CD1c-positive myeloid dendritic cell (primary cell): Measurements from ENCODE around the gene GAS1.

Experiments used
- DNase-seq: peaks from one replicate; pipeline ENCODE4 v3.0.0-alpha.2; 2016; ENCODE audit errors: extremely low spot score

The GAS1 gene

DNA sequence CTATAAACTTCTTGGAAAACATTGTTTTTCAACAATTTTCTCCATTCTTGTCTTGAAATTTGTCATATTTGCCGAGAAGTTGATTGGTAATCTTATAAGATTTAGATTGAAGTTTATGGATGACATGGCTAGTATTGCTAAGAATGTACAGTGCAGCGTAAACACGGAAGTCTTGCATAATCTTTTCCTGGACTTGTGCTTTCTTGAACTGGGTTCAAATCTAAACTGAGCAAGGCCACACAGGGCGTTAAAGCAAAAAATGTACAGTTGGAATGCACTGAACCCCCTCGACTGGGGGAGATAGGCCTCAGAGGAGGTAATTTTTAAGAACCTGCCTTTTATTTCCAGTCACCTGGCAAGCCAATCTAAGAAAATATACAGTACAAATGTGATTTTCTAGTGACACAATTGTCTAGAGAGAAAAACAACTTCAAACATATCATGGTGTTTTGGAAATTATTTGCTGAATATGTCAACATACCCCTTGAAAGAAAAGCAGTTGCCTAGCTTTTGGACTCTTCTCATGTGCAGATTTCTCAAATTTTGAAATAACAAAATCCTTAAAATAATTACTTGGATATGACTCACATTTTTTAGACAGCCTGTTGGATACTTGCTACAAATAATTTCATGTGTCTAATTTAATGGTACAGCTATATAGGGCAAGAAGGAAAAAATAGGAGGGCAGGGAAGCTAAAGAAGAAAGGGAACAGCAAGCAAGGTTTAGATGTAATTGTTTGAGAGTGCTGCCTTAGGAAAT, 18.5 kb upstream of the GAS1 start:
- no peak for DNase-seq

DNA sequence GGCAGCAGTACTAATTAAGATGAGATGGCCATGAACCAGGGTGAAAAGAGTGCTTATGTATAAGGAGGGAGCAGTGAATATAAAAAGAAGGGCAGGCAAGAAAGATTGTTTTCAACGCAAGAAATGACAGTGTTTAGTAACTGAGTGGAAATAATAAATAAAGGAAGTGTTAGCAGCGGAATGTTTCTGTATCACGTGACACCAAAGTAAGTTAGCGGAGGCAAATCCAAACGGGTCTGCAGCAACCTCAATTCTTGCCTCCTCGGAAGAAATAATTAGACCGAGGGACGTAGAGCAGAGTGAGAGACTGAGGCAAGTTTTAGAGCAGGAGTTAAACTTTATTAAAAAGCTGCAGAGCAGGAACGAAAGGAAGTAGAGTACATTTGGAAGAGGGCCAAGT, 15.4 kb upstream of the GAS1 start:
- no peak for DNase-seq

DNA sequence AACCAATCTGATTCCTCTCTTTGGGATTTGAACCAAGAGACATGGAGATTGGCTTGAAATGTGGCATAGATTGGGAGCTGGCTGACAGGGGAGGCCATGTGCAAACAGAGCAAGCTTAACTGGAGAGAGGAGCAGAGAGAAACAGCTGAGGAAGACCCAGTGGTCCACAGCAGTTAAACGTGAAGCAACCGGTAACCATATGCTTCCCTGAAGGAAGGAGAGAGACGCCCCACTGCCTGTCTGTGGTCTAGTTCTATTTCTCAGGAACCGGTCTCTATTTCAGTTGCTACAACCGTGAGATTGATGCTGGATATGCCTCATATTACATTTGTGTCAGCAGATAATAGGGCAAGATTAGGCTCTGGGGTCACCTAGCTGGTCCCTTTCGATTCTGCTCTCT, 13.6 kb upstream of the GAS1 start:
- no peak for DNase-seq

DNA sequence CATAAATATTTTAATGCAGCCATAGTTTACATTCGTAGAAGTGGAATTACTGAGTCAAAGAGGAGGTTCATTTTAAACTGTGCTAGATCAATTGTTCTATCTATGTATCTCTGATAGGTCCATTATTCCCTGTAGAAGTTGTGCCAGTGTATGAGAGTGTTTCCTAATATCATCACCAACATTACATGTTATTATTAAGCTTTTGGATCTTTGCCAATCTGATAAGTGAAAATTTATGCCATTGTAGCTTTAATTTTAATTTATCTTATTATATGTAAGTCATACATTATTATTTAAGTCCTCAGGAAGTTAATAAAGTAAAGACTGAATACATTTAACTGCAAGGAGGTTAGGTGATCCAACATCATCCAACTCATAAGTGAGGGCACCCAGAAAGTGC, 10.9 kb upstream of the GAS1 start:
- no peak for DNase-seq

DNA sequence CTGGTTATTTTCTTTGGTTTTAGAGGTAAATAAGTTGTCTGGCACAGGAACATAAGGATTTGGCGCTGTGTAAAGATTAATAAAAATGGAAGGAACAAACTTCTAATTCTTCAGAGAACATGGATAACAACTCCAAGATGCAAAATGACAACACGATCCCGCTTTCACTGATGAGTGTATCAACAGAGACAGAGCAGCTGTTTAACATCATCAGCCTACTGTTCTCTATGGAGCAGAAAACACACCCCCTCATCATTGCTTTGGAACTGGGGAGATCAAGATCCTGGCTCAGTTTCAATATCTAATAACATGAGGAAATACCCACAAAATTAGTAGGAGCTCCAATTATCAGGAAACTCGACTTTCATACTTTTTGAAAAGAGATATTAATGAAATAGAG, 8.3 kb upstream of the GAS1 start:
- no peak for DNase-seq

DNA sequence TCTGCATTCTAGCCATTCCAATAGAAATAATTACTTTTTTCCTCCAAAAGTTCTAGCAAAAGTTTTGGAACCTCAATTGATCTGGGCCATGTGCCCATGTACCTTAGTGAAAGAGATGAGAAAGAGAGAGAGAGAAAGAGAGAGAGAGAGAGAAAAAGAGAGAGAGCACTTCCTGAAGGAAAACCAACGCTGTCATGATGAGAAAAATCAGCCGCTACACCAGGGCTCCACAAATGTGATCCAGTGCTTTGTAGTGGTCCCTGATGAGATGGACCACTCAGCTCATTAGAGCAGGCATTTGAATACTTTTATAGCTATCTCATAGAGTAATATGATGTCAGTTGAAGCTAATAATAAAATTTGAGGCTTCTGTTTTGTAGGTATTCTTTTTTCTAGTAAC, 7.7 kb upstream of the GAS1 start:
- DNase-seq: no peak

DNA sequence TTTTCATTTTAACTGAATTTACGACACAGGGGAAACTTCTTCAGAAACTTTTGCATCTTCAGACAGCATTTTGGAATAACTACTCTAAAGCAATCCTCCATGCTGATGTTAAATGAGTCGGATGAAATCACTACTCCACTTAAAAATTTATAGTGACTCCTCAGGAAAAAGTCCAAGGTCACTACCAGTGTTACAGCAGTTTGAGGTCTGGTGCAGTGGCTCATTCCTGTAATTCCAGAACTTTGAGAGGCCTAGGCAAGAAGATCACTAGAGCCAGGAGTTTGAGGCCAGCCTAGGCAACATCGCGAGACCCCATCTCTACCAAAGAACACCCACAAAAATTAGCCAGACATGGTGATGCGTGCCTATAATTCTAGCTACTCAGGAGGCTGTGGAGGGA, 5.9 kb upstream of the GAS1 start:
- DNase-seq: no peak

DNA sequence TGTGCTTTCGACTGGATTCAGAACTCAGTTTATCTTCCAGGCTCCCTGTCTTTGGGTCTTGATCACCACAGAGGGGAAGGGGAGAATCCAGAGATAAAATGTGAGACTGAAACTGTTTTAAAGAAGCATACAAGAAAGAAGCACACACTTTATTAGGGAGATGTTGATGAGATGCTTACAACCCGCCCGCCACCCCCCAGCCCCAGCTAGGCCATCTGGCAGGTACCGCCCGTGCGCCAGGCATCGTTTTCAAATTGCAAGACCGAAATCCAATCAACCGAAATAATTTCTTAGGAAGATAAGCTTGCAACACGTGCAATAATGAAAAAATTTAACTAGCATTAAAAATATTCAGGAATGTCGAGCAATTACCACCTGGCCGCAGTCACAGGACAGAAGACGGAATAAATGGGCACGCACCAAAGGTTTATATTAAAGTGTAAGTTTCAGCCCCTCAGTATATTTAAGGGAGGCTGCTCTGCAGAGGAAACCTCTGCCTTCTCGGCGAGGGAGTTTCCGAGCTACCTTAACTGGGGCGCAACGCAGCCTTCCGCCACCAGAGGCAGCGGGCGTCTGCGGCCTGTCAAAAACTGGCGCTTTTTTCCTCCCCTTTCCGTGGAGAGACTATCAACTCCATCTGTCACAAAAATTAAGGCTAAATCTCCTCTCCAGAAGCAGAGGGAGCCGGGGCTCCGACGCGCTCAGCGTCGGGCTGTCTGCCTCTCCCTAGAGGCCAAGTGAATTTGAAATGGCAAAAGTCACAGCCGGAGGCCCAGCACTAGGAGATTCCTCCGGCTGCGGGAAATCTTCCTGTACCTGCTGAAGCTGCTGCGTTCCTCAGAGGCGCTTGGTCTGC, 996 bp upstream of the GAS1 start:
- DNase-seq: peak; percentile 77

DNA sequence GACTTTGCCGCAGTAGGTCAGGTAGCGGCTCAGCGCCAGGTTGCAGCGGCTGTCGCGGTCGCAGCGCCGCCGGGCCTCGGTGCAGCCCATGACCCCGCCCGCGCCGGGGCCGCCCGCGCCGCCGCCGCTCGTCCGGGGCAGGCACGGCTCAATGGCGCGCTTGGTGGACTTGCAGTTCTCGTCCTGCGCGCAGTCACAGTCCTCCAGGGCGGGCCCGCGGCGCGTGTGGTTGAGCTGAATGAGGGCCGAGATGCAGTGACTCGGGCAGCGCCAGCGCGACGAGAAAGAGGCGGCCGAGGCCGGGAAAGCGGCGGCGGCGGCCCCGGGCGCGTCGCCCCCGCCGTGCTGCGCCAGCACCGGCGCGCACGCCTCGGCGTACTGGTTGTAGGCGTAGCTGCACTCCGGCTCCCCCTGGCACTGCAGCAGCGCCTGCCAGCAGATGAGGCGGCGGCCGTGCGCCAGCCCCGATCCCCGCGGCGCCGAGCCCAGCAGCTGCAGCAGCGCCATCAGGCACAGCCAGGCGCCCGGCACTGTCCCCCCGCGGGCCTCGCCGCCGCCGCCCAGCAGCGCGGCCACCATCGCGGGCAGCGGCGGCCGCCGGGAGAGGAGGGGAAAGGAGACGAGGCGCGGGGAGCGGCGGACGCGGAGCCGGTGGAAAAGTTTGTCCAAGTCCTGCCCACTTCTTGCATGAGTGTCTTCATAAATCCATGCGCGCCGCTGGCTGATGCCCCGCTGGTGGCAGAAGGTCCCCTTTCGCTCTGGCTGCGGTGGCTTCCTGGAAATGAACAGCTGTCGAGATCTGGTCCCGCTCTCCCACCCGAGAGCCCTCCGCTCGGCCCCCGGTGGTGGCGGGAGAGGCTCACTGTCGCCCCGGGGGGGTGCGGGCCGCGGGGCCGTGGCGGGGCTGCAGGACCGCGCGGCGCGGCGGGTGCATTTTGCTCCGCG, 833 bp downstream of the GAS1 start:
- DNase-seq: peak; percentile 62

DNA sequence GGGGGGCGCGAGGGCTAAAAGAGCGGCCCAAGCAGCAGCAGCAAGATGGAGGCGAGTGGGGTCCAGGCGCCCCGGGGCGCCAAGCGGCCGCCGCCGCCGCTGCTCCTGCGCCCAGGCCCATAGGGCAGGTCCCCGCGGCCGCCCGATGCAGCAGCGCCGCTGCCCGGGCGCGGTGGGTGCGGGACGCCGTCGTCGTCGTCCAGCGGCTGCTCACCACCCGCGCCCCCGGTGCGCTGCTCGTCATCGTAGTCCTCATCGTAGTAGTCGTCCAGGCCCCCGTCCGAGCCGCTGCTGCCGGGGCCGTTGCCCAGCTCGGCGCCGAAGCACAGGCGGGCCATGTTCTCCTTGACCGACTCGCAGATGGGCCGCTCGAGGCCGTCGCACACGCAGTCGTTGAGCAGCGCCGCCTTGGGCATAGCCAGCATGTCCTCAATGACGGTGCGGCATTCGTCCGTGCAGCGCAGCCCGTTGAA, 1.5 kb downstream of the GAS1 start:
- no peak for DNase-seq

DNA sequence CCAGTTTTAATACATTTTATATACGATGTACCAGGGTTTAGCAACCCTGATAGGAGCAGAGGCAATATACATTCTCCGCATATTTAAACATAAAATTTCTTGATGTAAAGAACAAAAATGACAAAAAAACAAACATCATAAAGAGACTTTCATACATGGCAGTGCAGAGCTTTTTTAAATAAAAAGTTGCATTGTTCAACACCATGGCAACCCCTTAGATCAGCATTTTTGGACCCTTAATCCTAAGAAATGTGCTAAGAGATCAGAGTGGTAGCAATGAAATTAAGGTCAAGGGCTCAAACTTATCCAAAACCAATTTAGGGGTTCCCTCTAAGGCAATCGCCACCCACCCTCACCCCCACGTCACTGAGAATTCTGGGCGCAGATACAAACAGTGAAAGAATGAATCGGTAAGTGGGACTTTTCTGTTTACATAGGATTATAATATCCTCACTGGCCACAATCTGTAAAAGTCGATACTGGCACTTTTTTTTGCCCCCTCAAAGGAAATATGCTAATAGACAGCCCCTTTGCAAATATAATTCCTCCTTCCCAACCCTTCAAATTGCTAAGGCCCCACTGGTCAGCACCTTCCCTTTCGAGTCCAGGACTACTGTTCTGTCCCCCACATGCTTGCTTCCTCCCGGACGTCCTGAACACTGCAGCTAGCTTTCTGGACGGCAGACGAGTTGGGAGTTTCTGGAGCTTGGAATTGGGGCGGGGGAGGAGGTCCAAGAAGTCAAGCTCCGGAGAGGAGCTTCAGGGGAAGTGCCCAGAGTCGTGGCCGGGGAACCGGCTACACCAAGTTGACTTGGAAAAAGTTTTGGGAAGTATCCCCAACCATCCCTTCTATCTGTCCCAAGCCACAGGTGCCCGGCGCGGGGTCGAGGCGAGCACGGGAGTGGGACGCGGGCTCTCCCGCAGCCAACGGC, 2.2 kb downstream of the GAS1 start:
- DNase-seq: no peak

DNA sequence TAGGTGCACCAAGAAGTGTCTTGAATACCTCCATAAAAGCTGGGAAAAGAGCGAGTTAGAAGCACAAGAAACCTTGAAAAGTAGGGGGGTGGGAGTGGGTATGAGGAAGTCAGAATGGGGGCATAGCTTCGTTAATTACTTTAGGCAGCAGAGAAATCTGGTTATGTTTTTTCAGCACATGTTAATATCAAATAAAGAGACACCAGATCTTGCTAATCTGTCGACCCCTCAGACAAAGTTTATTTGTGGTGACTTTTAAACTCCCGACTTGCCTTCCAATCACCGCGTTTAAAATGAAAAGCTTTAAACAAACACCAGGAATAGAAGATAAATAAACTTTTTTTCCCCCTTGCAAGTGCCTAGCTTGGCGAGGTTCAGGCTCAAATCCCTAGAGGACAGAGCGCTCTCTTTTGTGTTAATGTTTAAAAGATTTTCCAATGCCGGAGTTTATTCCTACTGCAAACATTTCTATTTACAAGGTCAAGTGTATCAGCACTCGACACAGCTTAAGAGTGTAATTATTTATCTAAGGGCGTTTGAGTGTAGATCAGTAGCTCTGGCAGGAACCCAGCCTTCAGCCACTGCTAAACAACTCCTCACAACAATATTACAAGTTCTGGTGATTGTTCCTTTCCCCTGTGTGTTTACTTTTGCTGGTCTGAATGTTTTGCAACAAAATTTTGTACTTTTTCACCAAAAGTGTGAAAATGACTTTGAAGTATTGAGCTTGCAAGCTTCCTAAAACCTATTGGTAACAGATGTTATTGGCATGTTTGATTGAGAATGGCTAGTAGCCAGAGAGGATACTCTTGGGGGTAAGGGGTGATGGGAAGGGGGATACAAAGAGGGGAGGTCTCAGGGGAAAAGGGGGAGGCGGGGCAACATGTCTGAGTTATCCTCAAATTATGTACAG, 3.8 kb downstream of the GAS1 start:
- DNase-seq: no peak

DNA sequence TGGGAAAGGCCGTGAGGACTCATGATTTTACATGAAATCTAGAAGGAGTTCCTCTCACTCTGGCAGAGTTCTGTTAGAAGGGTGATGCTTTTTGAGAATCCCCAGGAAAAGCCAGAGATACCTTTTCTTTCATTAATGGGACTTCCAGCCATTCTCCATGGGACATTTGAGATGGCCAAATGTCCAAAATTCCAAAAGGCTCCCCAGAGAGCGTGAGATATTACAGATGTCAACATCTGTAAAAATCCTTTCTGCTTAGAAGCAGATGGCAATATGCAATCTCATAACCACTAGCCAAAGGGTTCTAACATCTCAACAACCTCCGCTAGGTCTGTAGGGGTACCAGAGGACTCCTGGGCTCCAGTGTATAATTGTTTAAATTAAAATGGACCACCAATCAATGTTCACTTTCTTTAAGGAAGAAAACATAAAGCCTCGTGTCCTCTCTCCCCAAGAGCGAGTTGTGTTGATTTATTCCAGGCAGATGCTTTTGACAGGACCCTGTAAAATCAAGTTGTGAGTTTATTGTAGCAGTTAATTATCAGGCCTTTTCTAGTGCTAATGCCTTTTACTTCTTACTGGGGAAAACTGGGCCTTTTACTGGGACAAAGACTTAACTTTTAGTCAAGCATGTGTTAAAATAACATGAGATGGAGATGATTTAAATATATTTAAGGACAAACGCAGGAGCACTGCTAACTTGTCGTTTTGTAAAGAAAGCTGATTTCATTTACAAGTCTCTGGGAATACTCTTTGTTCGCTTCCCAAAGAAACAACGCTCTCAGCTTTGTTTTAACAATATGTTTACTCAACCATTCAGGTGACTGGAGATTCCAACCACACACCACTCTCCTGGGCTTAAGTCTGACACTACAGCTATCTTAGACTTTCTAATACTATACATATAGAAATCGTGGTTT, 4.8 kb downstream of the GAS1 start:
- no peak for DNase-seq

DNA sequence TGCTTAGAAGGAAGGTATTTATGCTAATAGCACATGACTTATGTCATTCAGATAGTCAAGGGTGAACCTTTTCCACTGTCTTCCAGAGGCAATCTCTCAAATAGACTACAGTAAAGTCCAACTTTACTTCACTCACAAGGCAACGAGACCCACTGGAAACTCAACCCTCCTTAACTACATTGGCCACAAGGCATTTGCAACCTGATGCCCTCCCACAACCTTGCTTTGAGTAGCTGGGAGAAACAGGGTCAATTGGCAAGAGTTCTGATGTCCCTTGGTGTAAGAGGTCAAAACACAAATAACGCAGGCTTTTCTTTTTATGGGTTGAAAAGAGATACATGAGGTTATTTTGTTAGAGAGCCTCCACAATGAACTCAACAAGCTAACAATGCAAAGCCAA, 6.1 kb downstream of the GAS1 start:
- DNase-seq: no peak

DNA sequence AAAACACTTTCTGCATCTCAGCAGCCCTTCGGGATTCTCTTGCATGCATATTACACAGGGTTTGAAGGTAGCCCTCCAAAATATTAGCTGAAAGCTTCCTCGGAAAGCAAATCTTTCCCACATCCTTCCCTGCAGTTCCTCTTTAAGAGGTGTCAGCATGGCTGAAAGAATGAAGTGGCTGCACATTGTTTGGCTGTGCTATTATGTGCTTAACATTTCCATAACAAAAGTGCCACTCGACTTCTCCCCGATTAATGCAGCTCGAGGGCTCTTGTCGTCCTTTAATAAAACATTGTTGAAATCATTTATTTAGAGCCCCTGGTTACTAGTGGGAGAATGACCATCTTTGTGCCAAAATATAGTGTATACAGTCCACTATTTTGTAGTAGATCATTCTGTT, 6.5 kb downstream of the GAS1 start:
- DNase-seq: no peak

DNA sequence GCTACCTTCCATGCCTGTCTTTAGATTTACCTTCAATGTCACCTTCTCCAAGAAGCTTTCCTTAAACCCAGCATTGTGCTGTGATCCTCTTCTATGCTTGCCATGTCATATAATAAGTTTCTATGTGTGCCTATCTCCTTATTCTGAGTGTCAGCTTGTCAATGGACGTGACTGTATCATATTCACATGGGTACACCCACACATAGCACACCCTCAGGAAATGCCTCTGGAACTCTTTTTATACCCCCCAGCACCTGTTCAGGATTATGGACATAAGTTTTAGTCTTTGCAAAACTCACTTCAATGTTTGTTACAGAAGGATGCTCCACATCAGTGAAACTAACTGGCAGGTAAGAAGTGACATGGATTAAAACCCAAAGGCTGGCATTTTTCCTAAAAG, 7.4 kb downstream of the GAS1 start:
- no peak for DNase-seq

DNA sequence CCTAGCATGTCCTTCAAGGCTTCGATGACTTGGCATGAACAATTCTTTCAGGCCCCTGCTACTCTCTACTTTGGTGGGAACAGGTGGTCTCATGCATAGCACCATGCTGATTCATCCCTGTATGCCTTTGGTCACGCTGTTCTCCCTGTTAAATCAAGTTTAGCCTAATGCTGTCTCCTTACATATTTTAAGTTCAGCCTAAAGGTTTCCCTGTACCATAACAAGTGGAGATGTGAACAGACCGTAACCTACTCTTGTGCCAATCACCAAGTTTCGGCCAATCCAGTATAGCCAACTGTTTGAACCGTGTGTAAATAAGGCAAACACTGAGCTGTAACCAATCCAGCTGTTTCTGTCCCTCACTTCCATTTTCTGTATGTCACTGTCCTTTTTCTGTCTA, 8.0 kb downstream of the GAS1 start:
- DNase-seq: no peak

DNA sequence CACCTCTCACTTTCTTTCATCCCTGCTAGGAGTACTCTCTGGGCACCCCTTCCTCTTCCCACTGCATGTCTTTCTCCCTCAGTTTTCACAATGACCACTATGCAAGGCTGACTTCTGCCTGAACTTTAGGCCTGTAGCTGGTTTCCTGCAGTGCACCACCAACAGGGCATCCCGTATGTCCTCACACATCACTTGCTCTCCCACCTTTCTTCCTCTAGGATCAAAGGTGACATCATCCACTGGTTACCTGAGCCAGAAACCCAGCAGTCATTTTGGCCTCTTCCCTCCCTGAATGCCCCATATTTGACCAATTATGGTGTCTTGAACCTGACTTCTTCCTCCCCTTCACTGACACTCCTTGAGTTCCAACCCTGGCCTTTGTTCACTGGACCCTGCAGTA, 8.5 kb downstream of the GAS1 start:
- no peak for DNase-seq

DNA sequence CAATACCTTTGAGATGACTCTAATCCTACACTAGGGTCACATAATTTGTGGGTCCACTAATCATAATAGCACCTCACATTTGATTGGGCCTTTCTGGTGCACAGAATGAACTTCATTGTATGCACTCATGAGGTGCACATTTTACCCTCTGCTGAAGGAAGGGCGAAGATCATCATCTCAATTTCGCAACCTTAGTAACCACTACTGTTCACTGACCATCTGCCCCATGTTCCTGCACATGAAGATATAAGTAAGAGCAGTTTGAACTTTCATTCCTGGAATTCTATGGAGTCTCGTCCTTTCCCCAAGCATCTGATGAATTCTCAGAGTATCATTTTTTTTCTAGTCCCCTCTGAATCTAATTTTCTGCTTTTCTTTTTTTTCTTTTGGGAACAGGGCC, 21.2 kb downstream of the GAS1 start:
- no peak for DNase-seq
